ENCODE results near the gene S100A14.
"Not testable (repeated sequence)": the region's sequence is repeated elsewhere in the genome, so short reads cannot be mapped to it uniquely, and the experiment has no call there.

The S100A14 gene

DNA sequence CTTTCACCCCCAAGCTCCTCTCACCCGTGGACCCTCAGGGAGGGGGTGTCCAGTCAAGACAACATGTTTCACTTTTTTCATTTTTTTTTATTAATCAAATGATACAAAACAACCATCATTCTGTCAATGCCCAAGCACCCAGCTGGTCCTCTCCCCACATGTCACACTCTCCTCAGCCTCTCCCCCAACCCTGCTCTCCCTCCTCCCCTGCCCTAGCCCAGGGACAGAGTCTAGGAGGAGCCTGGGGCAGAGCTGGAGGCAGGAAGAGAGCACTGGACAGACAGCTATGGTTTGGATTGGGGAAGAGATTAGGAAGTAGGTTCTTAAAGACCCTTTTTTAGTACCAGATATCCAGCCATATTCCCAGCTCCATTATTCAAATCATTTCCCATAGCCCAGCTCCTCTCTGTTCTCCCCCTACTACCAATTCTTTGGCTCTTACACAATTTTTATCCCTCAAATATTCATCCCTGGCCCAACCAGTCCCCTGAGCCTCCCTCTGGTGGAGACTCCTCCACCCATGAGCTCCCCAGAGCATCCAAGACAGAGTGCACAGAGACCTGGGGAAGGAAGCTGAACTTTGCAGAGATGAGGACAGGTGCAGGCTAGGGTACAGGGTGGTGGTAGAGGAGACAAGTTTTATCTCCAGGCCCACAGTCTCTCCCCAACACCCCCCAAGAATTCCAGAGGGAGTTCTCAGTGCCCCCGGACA is 1.8 kb downstream of the S100A14 start:
- DNase-seq, result no peak

DNA sequence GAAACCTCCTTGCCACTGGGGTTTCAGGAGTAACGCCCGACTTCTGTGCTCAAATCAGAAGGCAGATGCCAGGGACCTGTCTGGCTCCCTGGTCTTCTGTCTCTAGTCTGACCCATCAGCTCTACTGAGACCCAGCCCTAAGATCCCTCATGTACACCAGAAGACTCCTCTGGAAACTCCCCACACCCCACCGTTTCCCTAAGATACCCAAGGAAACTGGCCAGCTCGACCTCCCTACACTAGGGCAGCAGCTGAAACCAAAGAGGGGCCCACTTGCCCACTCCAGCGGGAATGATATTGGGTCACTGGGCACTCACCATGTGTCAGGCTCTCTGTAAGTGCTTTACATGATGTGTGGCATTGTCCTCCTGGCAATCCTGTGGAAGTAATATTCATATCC is 2.7 kb downstream of the S100A14 start:
- DNase-seq, result no peak

DNA sequence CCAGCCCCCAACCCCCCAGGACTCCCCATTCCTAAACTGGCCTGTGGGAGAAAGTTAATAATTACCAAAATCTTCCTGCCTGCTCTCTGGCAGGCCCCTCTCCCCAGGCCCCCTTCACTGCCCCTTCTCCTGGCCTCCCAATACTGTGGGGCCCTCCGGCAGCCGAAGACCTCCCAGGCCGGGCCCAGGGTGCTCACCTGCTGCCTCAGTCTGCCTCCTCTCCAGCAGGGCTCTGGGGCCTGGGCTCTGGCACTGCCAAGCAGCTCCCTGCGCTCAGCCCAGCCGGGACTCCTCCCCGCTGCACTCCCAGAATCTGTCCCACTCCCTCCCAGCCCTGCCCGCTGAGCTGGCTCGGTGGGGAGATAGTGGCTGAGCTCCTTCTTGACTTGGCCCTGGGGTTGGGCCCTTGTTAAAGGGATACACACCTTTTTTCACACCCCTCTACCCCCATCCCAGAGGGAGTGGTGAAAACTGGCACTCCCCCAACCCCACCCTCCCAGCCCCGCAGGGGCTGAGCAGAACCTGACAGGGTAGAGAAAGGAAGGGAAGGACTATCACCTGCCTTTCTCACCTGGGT is 3.3 kb downstream of the S100A14 start, which contains the start of gene S100A16:
S100A16 (minus strand) TSS at position 383 of the 577 bp plus-strand sequence. CDS start 4,986 bp downstream, outside the sequence.
- no peak for DNase-seq

DNA sequence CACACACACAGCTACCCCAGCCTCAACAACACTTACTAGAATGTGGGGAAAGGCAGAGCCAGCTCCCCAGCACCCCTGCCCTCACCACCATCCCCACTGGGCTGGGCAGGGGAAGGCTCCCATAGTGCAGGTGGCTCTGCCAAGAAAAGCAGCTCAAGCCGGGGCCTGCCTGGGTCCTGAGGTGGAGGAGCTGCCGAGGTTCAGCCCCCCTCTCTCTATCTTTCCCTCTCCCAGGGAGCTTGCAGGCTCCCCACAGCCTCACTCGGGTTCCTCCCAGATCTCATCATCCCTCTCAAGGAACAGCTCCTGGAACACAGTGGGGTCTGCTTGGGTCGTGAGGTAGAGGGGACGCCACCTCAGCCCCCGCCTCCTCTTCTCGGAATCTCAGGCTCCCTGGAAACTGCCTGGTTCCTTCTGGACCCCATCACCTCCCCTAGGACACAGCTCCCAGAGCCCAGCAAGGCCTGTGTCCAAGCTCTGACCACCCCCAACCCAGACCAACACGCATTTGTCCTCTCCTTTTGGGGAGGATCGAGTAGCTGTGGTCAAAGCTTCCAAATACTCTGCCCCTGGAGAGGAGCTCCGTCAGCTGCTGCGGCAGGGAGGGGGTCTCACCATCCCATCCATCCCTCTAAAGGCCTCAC is 3.9 kb downstream of the S100A14 start:
- no peak for DNase-seq

DNA sequence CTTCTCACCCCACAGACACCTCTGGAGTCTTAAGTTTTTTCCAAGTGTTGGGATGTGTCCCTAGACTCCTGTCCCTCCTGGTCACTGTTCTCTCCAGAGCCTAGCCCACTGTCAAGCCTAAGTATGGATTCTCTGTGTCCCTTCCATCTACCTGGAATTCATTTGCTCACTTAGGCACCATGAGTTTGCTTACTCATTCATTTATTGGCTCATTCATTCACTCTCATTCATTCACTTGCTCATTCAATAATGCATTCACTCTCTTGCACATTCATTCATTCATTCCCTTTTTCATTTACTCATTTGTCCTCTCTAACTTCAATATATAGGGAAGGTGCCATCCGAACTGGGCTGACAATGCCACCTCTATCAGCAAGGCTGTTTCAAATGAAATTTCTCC is 4.8 kb downstream of the S100A14 start:
- DNase-seq, result no peak

DNA sequence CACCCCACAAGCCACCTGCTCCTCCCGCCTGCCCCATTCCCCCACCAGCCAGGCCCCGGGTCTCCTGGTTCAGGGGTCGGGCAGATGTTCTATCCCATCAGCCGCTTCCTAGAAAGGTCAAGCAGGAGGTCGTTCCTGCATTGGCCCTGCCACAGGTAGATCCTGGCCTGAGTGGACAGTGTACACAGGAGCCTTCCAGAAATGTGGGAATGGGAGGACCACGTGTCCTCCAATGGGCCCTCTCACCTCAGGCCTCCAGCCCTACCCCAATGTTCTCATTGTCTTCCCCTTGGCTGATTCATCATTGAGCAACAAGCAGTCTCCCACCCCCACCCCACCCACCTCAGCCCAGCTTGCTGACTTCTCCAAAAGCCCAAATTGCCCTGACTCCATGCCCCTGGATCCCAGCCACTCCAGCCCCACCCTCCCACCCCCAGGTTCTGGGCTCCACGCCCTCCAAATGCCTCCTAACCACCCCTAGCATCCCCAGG is 5.3 kb downstream of the S100A14 start:
- no peak for DNase-seq

DNA sequence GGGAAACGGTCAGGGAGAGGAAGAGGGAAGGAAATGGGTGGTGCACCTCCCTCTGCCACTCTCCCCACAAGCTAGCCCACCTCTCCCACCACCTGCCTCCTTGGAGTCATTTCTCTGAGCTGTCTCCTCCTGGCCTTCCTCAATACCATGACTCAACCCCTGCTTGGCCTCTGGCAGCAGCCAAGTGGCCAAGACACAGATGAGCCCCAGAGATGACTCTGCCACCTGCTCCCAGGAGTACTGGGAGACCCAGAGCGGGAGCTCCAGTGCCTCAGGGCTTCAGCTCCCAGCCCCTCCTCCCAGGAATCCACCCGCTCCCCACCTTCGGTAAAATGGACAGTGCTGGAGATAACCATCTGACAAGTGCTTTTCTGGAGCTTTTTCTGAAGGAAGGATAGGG is 5.8 kb downstream of the S100A14 start:
- DNase-seq, result no peak

DNA sequence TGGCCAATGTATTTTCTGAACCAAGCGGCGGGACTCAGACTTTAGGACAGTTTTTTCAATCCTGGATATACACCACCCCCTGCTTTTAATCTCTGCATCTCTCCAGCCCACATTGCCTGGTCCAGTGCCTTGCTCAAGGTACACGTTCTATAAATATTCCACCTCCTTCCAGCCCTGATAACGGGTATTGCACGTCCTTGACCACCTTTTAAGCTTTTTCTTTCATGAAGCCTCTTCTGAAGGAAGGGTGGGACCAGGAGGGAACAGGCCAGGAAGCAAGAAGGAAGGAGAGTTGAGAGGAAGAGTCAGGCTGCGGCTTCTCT is 6.6 kb downstream of the S100A14 start:
- no peak for DNase-seq

DNA sequence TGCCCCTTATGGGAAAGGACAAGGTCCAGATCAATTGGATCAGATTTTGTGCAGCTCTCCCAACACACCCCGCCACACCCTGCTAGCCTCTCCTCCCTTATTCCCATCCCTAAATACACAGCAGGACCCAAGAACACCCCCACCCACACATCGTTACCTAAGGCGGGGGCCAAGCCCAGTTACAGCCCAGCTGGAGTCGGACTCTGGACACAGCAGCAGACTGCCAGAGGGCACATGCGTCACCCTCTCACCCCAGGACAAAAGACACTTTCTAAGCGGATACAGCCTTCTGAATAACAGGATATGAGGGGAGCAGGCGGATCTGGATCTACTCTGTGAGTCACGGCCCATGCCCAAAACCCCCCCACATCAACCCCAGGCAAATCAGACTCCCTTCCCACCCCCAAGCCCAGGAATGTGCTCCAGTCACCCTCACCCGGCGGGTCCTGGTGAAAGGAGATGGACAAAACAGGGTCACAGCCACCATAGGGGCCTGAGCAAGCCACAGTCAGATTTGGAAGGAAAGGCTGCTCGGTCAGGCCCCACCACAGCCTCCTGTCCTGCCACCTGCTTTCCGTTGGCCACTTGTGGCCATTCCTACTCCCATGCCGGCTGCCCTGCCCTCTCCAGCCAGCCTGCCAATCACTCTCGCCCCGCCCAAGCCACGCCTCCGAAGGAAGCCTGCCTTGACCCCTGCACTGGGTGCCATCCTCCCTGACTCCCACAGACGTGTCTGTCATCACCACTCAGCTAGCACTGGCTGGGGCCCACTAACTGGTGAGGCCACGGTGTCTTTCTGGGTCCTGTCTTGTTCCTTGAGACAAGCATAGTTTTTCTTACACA is 7.2 kb downstream of the S100A14 start:
- no peak for DNase-seq

DNA sequence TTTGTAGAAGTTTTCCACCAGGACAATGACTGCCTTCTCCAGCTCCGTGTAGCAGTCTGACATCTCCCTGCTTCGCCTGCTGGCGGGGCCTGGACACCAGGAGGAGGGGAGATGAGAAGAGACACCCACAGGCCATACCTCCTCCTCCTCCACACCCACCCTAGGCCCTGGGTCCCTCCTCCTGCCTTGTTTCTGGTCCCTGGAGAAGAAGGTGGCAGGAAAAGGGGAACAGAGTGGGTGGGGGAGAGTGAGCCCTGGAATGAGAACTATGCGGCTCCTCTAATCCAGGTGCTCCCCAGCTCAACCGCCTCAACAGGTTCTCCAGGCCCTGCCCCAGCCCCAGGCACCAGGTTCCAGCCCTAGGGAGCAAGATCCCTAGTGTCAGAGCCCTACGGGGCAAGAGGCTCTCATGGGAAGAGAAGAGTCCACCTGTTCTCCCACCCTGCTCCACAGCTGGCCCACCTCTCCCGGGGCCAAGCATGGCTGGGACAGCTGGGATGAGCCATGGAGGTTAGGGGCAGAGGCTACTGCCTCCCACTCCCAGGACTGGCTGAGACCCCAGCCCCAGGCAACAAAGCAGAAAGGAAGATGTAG is 7.9 kb downstream of the S100A14 start:
- DNase-seq, result no peak

DNA sequence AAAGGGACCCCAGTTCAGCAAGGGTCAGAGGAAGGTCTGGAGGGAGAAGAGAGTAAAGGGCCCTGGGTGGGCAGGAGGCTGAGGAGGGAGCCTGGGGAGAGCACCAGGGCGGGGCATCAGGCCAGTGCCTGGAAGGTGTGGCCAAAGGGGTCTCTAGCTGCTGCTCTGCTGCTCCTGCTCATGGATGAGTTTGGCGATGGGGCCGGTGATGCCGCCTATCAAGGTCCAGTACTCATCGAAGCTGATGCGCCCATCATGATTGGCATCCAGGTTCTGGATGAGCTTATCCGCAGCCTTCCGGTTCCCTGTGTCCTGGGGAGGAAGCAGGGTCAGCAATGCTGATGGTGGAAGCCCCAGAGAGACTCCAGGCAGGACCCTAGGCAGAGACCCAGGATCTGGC is 8.7 kb downstream of the S100A14 start:
- no peak for DNase-seq

DNA sequence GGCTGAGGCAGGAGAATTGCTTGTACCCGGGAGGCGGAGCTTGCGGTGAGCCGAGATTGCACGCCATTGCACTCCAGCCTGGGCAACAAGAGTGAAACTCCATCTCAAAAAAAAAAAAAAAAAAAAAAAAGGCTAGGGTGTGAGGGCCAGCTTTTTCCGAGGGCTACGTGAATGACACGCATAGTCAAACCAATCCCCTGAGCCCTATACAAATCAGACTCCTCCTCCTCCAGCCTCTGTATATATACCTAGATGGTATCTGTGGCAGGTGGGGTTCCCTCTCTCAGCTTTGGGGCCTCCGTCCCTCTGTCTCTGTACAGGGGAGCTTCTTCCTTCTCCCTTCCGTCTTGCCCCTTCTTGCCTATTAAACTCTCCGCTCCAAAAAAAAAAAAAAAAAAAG is 9.9 kb downstream of the S100A14 start:
- no peak for DNase-seq

DNA sequence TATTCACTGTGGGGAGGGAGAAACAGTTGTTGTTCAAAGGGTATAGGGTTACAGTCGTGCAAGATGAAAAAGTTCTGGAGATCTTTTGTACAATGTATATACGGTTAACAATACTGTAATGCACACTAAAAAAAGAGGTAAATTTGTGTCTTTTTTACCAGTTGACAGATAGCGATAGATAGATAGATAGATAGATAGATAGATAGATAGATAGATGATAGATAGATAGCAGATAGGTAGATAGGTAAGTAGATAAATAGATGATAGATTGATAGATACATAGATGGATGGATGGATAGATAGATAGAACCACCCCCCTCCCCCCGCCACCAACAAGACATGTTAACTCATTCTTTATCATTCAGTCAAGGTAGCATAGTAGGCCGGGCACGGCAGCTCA is 13.4 kb downstream of the S100A14 start:
- no peak for DNase-seq

DNA sequence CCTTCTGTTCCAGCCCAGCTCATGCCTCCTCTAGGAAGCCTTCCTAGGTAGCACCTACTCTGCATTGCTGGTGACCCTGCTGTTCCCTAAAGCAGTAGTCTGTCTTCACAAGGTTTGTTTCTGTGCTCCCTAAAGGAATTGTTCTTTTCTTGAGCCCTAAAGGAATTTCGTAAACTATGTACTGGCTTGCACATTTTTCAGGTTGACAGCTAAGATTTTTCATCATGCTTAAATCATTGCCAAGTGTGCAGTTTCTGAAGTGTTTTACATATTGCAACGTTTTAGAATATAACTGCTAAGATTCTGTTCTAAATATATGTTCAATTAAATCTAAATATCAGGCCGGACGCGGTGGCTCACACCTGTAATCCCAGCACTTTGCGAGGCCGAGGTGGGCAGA is 16.3 kb downstream of the S100A14 start:
- DNase-seq, result no peak

DNA sequence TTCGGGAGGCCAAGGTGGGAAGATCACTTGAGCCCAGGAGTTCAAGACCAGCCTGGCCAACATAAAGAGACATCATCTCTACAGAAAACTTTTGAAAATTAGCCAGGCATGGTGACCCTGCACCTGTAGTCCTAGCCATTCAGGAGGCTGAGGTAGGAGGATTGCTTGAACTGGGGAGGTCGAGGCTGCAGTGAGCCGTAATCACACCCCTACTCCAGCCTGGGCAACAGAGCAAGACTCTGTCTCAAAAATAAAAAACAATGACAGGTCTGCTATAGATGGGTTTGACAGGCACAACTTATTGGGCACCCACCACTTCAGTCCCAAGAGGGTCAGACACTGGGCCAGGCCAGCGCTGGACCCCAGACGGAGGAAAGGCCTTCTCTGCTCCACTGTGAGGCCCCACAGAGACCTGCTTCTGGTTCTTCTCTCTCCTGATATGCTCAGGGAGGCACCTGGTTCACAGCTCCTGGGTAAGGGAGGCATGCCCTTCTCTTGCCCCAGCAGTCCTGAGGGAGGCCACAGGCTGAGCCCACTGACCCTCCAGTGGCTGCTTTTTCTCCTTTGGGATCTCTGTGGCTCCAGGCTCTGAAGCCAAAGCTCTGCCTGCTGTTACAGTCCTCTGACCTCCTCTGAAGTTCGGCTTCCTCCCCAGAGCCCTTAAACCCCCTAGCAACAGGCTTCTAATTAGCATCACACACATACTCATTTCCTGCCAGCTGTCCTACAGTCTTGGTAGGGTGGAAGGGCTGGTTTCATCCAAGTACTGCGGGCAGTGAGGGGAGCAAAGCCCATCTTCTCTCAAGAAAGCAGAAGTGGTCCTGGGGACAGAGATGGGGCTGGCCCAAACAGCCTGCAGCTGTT is 17.6 kb downstream of the S100A14 start:
- DNase-seq, result peak; percentile 16

DNA sequence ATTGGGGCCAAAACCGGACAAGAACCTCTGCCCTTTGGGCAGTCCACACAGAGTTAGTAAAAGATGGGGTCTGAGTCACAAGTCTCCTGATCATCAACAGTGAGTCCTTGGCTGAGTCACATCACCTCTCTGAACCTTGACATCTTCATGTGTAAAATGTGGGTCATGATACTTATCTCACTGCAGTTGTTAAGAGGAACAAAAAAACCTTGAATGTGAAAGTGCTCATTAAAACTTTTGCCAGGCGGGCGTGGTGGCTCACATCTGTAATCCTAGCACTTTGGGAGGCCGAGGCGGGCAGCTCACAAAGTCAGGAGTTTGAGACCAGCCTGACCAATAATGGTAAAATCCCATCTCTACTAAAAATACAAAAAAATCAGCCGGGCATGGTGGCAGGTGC is 18.9 kb downstream of the S100A14 start:
- DNase-seq, result peak; percentile 40

DNA sequence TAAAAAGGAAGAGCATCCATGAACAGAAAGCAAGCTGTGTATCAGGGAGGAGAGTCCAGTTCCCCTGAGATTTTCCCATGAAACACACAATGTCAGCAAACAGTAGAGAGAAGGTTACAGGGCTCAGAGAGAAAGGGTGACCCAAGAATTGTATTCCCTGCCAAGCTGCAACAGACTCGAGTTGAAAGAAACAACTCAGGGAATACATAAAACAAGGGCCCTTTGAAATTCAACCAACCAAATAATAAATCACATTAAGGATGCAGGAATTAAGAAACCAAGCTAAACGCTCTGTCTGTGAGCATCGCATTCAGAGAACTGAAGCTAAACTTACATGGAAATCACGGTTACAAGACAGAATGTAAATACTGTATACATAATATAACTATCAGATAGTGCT is 23.4 kb downstream of the S100A14 start:
- DNase-seq, result no peak

DNA sequence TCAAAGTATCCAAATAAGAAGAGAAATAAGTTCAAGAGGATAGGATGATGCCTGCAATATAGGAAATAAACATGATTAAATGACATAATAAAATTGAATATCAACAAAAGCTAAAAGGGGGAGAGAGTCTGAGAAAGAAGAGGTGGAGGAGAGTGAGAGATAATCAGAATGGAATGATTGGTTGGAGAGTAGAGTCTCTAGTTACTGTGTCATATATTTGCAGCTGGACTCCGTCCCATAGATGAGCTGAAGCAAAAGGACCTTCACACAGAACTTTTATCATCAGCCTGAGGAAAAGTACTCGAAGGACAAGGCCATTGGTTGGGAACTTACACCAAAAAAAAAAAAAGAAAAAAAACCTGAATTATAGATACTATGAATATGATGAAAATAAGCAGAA is 27.6 kb downstream of the S100A14 start:
- DNase-seq, result no peak

DNA sequence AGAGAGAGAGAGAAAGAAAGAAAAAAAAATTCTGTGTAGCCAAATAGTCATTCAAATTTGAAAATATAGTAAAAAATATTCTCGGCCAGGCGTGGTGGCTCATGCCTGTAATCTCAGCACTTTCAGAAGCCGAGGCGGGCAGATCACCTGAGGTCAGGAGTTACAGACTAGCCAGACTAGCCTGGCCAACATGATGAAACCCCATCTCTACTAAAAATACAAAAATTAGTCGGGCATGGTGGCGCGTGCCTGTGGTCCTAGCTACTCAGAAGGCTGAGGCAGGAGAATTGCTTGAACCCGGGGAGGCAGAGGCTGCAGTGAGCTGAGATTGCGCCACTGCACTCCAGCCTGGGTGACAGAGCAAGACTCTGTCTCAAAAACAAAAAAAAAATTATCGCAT is 28.1 kb downstream of the S100A14 start:
- DNase-seq, result not testable (repeated sequence)

DNA sequence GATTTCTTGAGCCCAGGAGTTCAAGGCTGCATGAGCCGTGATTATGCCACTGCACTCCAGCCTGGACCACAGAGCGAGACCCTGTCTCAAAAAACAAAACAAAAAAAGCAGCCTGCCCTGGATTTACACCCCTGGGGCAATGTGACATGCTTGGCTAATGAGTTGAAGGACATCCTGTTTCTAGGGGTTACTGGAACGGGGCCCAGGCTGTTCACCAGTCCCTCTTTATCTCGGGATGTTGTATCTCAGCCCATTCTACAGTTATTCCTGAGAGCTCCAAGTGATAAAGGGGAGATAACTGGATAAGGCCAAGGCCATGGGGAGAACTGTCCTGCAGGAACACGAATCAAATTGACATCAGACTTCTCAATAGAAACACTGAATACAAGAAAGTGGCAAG is 28.8 kb downstream of the S100A14 start:
- DNase-seq, result no peak

DNA sequence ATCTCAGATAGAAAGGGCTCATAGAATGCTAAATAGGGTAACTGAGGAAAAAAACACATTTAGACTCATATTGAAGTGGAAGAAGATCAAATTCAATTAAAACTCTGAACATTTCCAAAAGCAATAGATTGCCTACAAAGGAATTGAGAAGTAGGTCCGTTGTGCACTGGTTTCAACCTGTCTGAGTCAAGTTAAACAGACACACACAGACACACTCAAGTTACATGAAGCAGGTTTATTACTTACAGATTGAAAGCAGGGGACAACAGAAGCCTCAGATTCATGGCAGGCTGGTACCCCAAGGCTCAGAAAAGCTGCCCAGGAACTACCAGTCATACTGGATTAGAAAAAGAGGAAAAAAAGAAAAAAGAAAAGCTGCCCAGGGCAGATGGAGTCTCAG is 29.8 kb downstream of the S100A14 start:
- no peak for DNase-seq

DNA sequence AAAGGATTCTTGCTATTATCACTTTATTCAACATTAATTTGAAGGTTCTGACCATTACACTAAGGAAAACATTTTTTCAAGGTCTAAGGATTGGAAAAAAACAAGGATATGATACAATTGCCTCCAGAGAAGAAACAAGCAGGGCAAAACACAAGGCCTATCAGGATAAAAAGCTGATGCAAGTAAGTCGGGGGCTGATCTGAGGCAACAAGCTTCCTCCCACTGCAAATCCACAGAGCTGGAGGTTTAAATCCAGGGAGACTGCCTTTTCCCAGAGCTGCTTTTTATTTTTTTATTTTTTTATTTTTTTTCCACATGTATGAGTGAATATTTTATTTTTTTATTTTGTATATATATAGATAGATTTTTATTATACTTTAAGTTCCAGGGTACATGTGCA is 31.1 kb downstream of the S100A14 start:
- no peak for DNase-seq
